ENCODE measurements around the gene MYH3.

- TF ChIP-seq, protein P1, sequence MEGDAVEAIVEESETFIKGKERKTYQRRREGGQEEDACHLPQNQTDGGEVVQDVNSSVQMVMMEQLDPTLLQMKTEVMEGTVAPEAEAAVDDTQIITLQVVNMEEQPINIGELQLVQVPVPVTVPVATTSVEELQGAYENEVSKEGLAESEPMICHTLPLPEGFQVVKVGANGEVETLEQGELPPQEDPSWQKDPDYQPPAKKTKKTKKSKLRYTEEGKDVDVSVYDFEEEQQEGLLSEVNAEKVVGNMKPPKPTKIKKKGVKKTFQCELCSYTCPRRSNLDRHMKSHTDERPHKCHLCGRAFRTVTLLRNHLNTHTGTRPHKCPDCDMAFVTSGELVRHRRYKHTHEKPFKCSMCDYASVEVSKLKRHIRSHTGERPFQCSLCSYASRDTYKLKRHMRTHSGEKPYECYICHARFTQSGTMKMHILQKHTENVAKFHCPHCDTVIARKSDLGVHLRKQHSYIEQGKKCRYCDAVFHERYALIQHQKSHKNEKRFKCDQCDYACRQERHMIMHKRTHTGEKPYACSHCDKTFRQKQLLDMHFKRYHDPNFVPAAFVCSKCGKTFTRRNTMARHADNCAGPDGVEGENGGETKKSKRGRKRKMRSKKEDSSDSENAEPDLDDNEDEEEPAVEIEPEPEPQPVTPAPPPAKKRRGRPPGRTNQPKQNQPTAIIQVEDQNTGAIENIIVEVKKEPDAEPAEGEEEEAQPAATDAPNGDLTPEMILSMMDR (IDR thresholded peaks at IDR 0.05; ENCODE audit: low read depth, low read length, missing input control) = no peak
- TF ChIP-seq JUND (IDR thresholded peaks at IDR 0.05) (no peak), YY1 (IDR thresholded peaks at IDR 0.05) (no peak), MAX (IDR thresholded peaks at IDR 0.05) (no peak), FOXA1 (IDR thresholded peaks at IDR 0.05) (no peak), SP1 (IDR thresholded peaks at IDR 0.05) (no peak), FOXA2 (IDR thresholded peaks at IDR 0.05) (no peak), TAF1 (conservative IDR thresholded peaks at IDR 0.05) (no peak), GABPA (IDR thresholded peaks at IDR 0.05 in 1 of 2, conservative IDR thresholded peaks at IDR 0.05 in 1 of 2) (no peak)
Observed at GRCh38 chr17:10612957-10613744, 44.0 kb downstream of the MYH3 start.
